Activated CD4-positive, alpha-beta T cell treated with anti-CD3 and anti-CD28 coated beads for 1 hour (primary cell): ENCODE data around the gene CMAS.
"Not testable (repeated sequence)": the region's sequence is repeated elsewhere in the genome, so short reads cannot be mapped to it uniquely, and the experiment has no call there.

ENCODE experiments used
- DNase-seq: peaks from one replicate; pipeline ENCODE4 v3.0.0-alpha.2; 2020

Gene CMAS

GRCh38 chr12:22046090-22046967, at the start of gene CMAS:
CMAS (plus strand) TSS chr12:22046218; CDS start chr12:22046304, 86 bp downstream.
- DNase-seq = peak; percentile 66

GRCh38 chr12:21998295-21998694, 47.7 kb upstream of the CMAS start:
- no peak for DNase-seq

- DNase-seq = no peak
These were observed 47.2 kb upstream of the CMAS start for GRCh38 chr12:21998782-21999181.

- no peak for DNase-seq
These were observed 43.6 kb upstream of the CMAS start for GRCh38 chr12:22002430-22002829.

GRCh38 chr12:22007794-22008193, 38.2 kb upstream of the CMAS start:
- DNase-seq = not testable (repeated sequence)

GRCh38 chr12:22008196-22008595, 37.8 kb upstream of the CMAS start:
- no peak for DNase-seq

- no peak for DNase-seq
These were observed 31.8 kb upstream of the CMAS start for GRCh38 chr12:22014041-22014782.

- DNase-seq = no peak
These were observed 31.3 kb upstream of the CMAS start for GRCh38 chr12:22014783-22015144.

GRCh38 chr12:22016982-22017381, 29.0 kb upstream of the CMAS start:
- DNase-seq = no peak

GRCh38 chr12:22018860-22019259, 27.2 kb upstream of the CMAS start:
- DNase-seq = no peak

GRCh38 chr12:22023489-22023888, 22.5 kb upstream of the CMAS start:
- DNase-seq = not testable (repeated sequence)

GRCh38 chr12:22029491-22029890, 16.5 kb upstream of the CMAS start:
- no peak for DNase-seq

GRCh38 chr12:22029991-22030390, 16.0 kb upstream of the CMAS start:
- no peak for DNase-seq

GRCh38 chr12:22032732-22033131, 13.3 kb upstream of the CMAS start:
- no peak for DNase-seq

GRCh38 chr12:22034709-22035506, 11.1 kb upstream of the CMAS start:
- DNase-seq = no peak

GRCh38 chr12:22037947-22038346, 8.1 kb upstream of the CMAS start:
- no peak for DNase-seq

GRCh38 chr12:22038734-22039133, 7.3 kb upstream of the CMAS start:
- no peak for DNase-seq

- no peak for DNase-seq
These were observed 6.7 kb upstream of the CMAS start for GRCh38 chr12:22039361-22039760.

GRCh38 chr12:22042976-22043669, 2.9 kb upstream of the CMAS start:
- no peak for DNase-seq

GRCh38 chr12:22043943-22044342, 2.1 kb upstream of the CMAS start:
- DNase-seq = no peak

- DNase-seq = no peak
These were observed 1.6 kb upstream of the CMAS start for GRCh38 chr12:22044391-22044790.

- no peak for DNase-seq
These were observed 961 bp downstream of the CMAS start for GRCh38 chr12:22046968-22047390.

GRCh38 chr12:22047494-22047893, 1.5 kb downstream of the CMAS start:
- DNase-seq = no peak
